HepG2 (cell line): ENCODE results near the gene KRTAP10-5. TPM values are rescaled to one million over a fixed set of nuclear protein-coding genes. Genes with fewer than 3 reads are reported as not detected.

Experiments used
- ATAC-seq: fragments of 200-7000 bp; cut with Tn5 transposase; 3 replicates; pipeline ENCODE4 v1.9.1; 2020; ENCODE audit warnings: mild to moderate bottlenecking, moderate library complexity
- BruUV-seq: library from RNA; stranded (reverse); fragments of 400-500 nt; replicated peaks from 2 replicates; lab custom pipeline; 2021; lab: Mats Ljungman, UMichigan
- CTCF ChIA-PET: fragments of 300-600 bp; formaldehyde crosslinking; extraction: SDS; loops from one replicate; lab custom pipeline; 2021; ENCODE audit warnings: low total read pairs, inconsistent platforms, low intra/inter-chr PET ratio; lab: Yijun Ruan, JAX
- POLR2A ChIA-PET: fragments of 350-600 bp; sonication (Branson Sonifier 250); formaldehyde crosslinking; loops from one replicate; lab custom pipeline; 2020; ENCODE audit warnings: antibody characterized with exemption, inconsistent platforms; lab: Yijun Ruan, JAX
- DNase-seq: peaks from one replicate; pipeline ENCODE4 v3.0.0-alpha.2; 2015; ENCODE audit warnings: low spot score
- FAIRE-seq: peaks from 3 replicates; lab custom pipeline; 2011; peaks lifted over from hg19 to GRCh38; lab: Jason Lieb, UNC
- H2AFZ ChIP-seq: one replicate; pipeline ENCODE4 v1.6.1; 2011; ENCODE audit warnings: low read length, inconsistent platforms
- H3K27ac ChIP-seq: fragments of 300-600 bp; 3 replicates; pipeline ENCODE4 v1.8.0; 2011; ENCODE audit warnings: mixed run types, mild to moderate bottlenecking, mixed read lengths, low read length, inconsistent platforms; ENCODE audit not compliant: insufficient read depth; ENCODE audit errors: extremely low read length
- H3K27me3 ChIP-seq, 2 experiments: fragments of 200-600 bp in 1 of 2; 2 replicates in 1 of 2; 3 replicates in 1 of 2; pipeline versions ENCODE4 v1.6.0 to v1.8.0; 2011; ENCODE audit warnings: low read length in 2 of 2, mild to moderate bottlenecking in 2 of 2, moderate library complexity in 2 of 2, inconsistent platforms in 1 of 2; ENCODE audit not compliant: insufficient read depth in 2 of 2, control insufficient read depth in 1 of 2
- H3K36me3 ChIP-seq, 2 experiments: fragments of 200-600 bp in 1 of 2; replicated peaks in 1 of 2; 2 replicates in 1 of 2; 3 replicates in 1 of 2; pipeline versions ENCODE4 v1.5.1 to v1.8.0; 2011; ENCODE audit warnings: low read length in 2 of 2, inconsistent platforms in 1 of 2; ENCODE audit not compliant: insufficient read depth in 2 of 2, control insufficient read depth in 1 of 2
- H3K4me1 ChIP-seq: 2 replicates; pipeline ENCODE4 v1.5.1; 2012; ENCODE audit warnings: low read length, inconsistent platforms; ENCODE audit not compliant: insufficient read depth
- H3K4me2 ChIP-seq: 2 replicates; pipeline ENCODE4 v1.6.0; 2011; ENCODE audit warnings: low read depth, low read length, inconsistent platforms
- H3K4me3 ChIP-seq, 3 experiments: fragments of 200-600 bp in 1 of 3; sonication (generic), shearing (Covaris generic) in 1 of 3; replicated peaks in 1 of 3; 2 replicates each; pipeline ENCODE4 v1.5.1; 2011 to 2016; ENCODE audit warnings: low read length in 3 of 3, inconsistent platforms in 2 of 3, low read depth in 2 of 3, mild to moderate bottlenecking in 2 of 3, control low read depth in 1 of 3, mixed read lengths in 1 of 3; ENCODE audit not compliant: insufficient read depth in 1 of 3
- H3K79me2 ChIP-seq: one replicate; pipeline ENCODE4 v1.6.1; 2011; ENCODE audit warnings: low read length, inconsistent platforms; ENCODE audit not compliant: insufficient read depth
- H3K9ac ChIP-seq: 2 replicates; pipeline ENCODE4 v1.6.0; 2011; ENCODE audit warnings: mild to moderate bottlenecking, low read depth, low read length, inconsistent platforms; ENCODE audit not compliant: insufficient read depth
- H3K9me3 ChIP-seq: 2 replicates; pipeline ENCODE4 v1.5.1; 2012; ENCODE audit warnings: mild to moderate bottlenecking, low read length
- H4K20me1 ChIP-seq: 2 replicates; pipeline ENCODE4 v1.6.0; 2011; ENCODE audit warnings: inconsistent platforms, mild to moderate bottlenecking, low read length, moderate library complexity; ENCODE audit not compliant: insufficient read depth
- BCL6 ChIP-seq: IDR thresholded peaks from 2 replicates; pipeline ENCODE4 v1.6.1; 2016; ENCODE audit warnings: missing genetic modification reagents, missing compliant biosample characterization
- CHD4 ChIP-seq: fragments of 200-600 bp; sonication (generic); IDR thresholded peaks from 2 replicates; pipeline ENCODE4 v1.7.0; 2017; ENCODE audit warnings: mild to moderate bottlenecking, low read length, borderline replicate concordance
- DR1 ChIP-seq: sonication (generic); formaldehyde crosslinking; IDR thresholded peaks from 2 replicates; pipeline ENCODE4 v1.8.0; 2021; ENCODE audit warnings: mild to moderate bottlenecking, missing genetic modification reagents, inconsistent platforms
- MAFG ChIP-seq: sonication (generic); formaldehyde crosslinking; IDR thresholded peaks from 2 replicates; pipeline ENCODE4 v1.5.1; 2020; ENCODE audit warnings: mild to moderate bottlenecking, missing genetic modification reagents
- NFIB ChIP-seq: sonication (generic); formaldehyde crosslinking; IDR thresholded peaks from 2 replicates; pipeline ENCODE4 v1.9.0; 2021; ENCODE audit warnings: missing genetic modification reagents, mild to moderate bottlenecking, borderline replicate concordance
- TBL1XR1 ChIP-seq: fragments of 150-350 bp; IDR thresholded peaks from 2 replicates; pipeline ENCODE4 v1.6.1; 2014; ENCODE audit warnings: borderline replicate concordance, low read length; ENCODE audit not compliant: partially characterized antibody
- ZFYVE20 ChIP-seq: sonication (generic); formaldehyde crosslinking; IDR thresholded peaks from 2 replicates; pipeline ENCODE4 v1.8.0; 2023; ENCODE audit warnings: low read depth, mild to moderate bottlenecking, moderate library complexity, missing genetic modification reagents, borderline replicate concordance
- ZNF605 ChIP-seq: sonication (generic); formaldehyde crosslinking; IDR thresholded peaks from 2 replicates; pipeline ENCODE4 v1.8.0; 2022; ENCODE audit warnings: mild to moderate bottlenecking, missing genetic modification reagents
- WGBS: methylation state at CpG from one replicate; pipeline ENCODE4 v1.1.6; 2017; ENCODE audit warnings: low lambda C conversion rate; 5-methylcytosine and 5-hydroxymethylcytosine counted together
- in situ Hi-C: cut with HindIII; loops from 2 replicates; pipeline ENCODE4 v1.10.0; 2017; ENCODE audit warnings: low pct_unique_long_range_greater_than_20kb; ENCODE audit not compliant: extremely low pct_ligation_motif_present
- intact Hi-C: fragments of 100-400 bp; cut with micrococcal nuclease; formaldehyde crosslinking; loops from one replicate; pipeline ENCODE4 v1.10.0; 2022; ENCODE audit not compliant: unreplicated experiment
- polyA plus RNA-seq, 8 experiments: library from polyadenylated mRNA; depleted of rRNA in 3 of 8; stranded (reverse) in 7 of 8; unstranded in 1 of 8; fragments of >200 nt; fragmentation: Illumina TruSeq in 4 of 8; extraction: Trizol in 4 of 8; gene quantifications; 2 replicates each; pipeline versions ENCODE4 v1.2.1 to v1.2.3, GENCODE V29; 2011 to 2016; ENCODE audit warnings: low read depth in 4 of 8, missing spikeins in 1 of 8, mixed read lengths in 1 of 8; ENCODE audit not compliant: insufficient read depth in 1 of 8
- total RNA-seq, 5 experiments: library from RNA; depleted of rRNA; stranded (reverse); fragments of >200 nt; fragmentation: Illumina TruSeq; extraction: Trizol; gene quantifications; 2 replicates each; pipeline ENCODE4 v1.2.3, GENCODE V29; 2016; ENCODE audit warnings: low read depth in 1 of 5
- TF ChIP-seq, protein P1 (sequence below): sonication (generic); formaldehyde crosslinking; IDR thresholded peaks from 2 replicates; pipeline ENCODE4 v1.5.1; 2020; ENCODE audit warnings: missing genetic modification reagents, mild to moderate bottlenecking, borderline replicate concordance
- TF ChIP-seq, protein P2 (sequence below): sonication (generic); formaldehyde crosslinking; IDR thresholded peaks from 2 replicates; pipeline ENCODE4 v1.4.0; 2020; ENCODE audit warnings: missing genetic modification reagents

The KRTAP10-5 gene
- total and polyA plus RNA-seq, 2 of the 13 experiments (the other 11 are each of a cell fraction or from before 2014, with no cell fraction given): not detected

DNA sequence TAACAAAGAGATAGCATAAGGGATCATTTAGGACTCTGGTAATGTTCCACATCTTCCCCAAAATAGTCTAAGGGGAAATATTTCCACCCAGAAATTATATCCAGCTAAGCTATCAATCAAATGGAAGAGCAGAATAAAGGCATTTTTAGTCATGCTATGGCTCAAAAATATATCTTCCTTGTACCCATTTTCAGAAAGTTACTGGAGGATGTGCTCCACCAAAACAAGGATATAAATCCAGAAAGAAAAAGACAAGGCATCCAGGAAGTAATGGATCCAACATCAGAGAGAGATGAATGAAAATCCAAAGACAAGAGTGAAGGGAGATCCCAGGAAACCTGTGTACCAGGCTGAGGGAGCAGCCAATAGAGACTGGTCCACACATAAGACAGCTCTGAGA lies 28.8 kb upstream of the KRTAP10-5 start:
- Histone ChIP-seq H3K4me3 (no peak overlapping the region), H3K9me3 (peaks cover 24% of the 10 kb centered on the region; the same call in 1 of the 2 replicates), H4K20me1 (no peaks in the 10 kb centered on the region), H3K36me3 (no peaks in the 10 kb centered on the region), H3K27ac (no peak overlapping the region), H3K4me2 (no peak overlapping the region), H3K79me2 (no peaks in the 10 kb centered on the region), H3K9ac (no peak overlapping the region), H3K27me3 (peaks cover 1 to 2% of the 10 kb centered on the region in 2 experiments; a peak in 3 of 5 replicates), H2AFZ (no peak overlapping the region), H3K4me1 (no peaks in the 10 kb centered on the region)
- in situ Hi-C loops (no loop called here), intact Hi-C loops (no loop called here)
- POLR2A ChIA-PET: no interaction called here
- FAIRE-seq: no peak
- no peak for ATAC-seq
- no TSS peak for BruUV-seq
- CTCF ChIA-PET: no interaction called here
- DNase-seq: no peak
- TF ChIP-seq, protein P1, sequence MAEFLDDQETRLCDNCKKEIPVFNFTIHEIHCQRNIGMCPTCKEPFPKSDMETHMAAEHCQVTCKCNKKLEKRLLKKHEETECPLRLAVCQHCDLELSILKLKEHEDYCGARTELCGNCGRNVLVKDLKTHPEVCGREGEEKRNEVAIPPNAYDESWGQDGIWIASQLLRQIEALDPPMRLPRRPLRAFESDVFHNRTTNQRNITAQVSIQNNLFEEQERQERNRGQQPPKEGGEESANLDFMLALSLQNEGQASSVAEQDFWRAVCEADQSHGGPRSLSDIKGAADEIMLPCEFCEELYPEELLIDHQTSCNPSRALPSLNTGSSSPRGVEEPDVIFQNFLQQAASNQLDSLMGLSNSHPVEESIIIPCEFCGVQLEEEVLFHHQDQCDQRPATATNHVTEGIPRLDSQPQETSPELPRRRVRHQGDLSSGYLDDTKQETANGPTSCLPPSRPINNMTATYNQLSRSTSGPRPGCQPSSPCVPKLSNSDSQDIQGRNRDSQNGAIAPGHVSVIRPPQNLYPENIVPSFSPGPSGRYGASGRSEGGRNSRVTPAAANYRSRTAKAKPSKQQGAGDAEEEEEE (CRISPR knock-in tag): no peak

DNA sequence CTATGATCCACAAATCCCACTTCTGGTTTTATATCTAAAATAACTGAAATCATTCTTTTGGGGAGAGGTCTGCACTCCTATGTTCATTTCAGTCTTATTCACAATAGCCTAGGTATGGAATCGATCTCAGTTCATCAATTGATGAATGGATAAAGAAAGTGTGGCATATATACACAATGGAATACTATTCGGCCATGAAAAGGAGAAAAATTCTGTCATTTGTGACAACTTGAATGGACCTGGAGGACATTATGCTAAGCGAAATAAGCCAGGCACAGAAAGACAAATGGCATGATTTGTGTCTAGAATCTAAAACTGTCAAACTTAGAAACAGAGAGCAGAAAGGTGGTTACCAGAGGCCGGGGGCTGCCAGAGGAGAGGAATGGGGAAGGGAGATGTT lies 26.1 kb upstream of the KRTAP10-5 start:
- H4K20me1 ChIP-seq: no peaks in the 10 kb centered on the region
- WGBS: 38% methylated on average over 4 of the region's 4 CpGs
- H3K79me2 ChIP-seq: no peaks in the 10 kb centered on the region
- intact Hi-C loops (no loop called here), in situ Hi-C loops (no loop called here)
- H3K9ac ChIP-seq: no peak overlapping the region
- ChIA-PET POLR2A (no interaction called here), CTCF (no interaction called here)
- H2AFZ ChIP-seq: no peak overlapping the region
- no peak overlapping the region for H3K4me3 ChIP-seq
- no peak for TF ChIP-seq ZNF605 (CRISPR knock-in tag)
- TF ChIP-seq CHD4: no peak
- TF ChIP-seq DR1 (CRISPR knock-in tag): no peak
- TF ChIP-seq TBL1XR1: no peak
- TF ChIP-seq BCL6 (CRISPR knock-in tag): no peak
- TF ChIP-seq NFIB (CRISPR knock-in tag): no peak
- no peak for TF ChIP-seq MAFG (CRISPR knock-in tag)
- TF ChIP-seq ZFYVE20 (CRISPR knock-in tag): no peak
- TF ChIP-seq, protein P2, sequence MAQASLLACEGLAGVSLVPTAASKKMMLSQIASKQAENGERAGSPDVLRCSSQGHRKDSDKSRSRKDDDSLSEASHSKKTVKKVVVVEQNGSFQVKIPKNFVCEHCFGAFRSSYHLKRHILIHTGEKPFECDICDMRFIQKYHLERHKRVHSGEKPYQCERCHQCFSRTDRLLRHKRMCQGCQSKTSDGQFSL (CRISPR knock-in tag): no peak
- H3K4me2 ChIP-seq: no peak overlapping the region
- H3K36me3 ChIP-seq: no peaks in the 10 kb centered on the region
- 0 out of 5 replicates have a peak, but pooled peaks cover 0 to 1% of the 10 kb centered on the region in 2 experiments for H3K27me3 ChIP-seq
- peaks cover 22% of the 10 kb centered on the region; the same call in 1 of the 2 replicates for H3K9me3 ChIP-seq
- H3K4me1 ChIP-seq: no peaks in the 10 kb centered on the region
- no peak for ATAC-seq
- H3K27ac ChIP-seq: no peak overlapping the region
- BruUV-seq: no TSS peak
- no peak for DNase-seq
- FAIRE-seq: no peak
